ENCODE results near the gene LYZL1. TPM values are rescaled to one million over a fixed set of nuclear protein-coding genes. Genes with fewer than 3 reads are reported as not detected.
A peak's percentile ranks its signal among the peaks of the same experiment; 100 is the strongest.
"Not testable (repeated sequence)": the region's sequence is repeated elsewhere in the genome, so short reads cannot be mapped to it uniquely, and the experiment has no call there.

LYZL1 gene
- total RNA-seq: not detected
- long read RNA-seq, donor 1: 0 reads
- long read RNA-seq, donor 2: 0 reads

DNA sequence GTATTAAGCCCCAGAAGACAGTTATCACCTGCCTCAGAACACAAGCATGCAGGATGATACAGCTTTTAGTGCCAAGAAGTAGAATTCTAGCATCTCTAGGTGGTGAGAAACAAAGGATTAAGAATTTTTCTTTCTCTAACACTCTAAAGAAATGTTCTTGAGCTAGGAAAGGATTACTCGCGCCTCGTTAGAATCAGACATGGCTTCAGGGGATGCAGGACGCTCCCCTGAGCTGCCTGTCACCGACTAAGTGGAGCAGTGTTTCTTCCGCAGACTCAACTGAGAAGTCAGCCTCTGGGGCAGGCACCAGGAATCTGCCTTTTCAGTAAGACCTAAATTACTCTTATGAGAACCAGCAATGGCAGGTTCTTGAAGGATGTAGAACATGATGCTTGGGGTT lies at the start of gene LYZL1:
Gene LYZL1 (plus strand): TSS at position 165 of the 400 bp plus-strand sequence. CDS start 2,798 bp downstream, outside the sequence.
- H3K4me3 ChIP-seq; DNase-seq; ATAC-seq; intact Hi-C loops (cut with DNase I, micrococcal nuclease); H3K36me3 ChIP-seq (ENCODE audit: low read depth); H3K9me3 ChIP-seq; H3K4me1 ChIP-seq (ENCODE audit: low read depth): not testable (repeated sequence)

GRCh38 chr10:29239569-29240472 lies 49.0 kb upstream of the LYZL1 start:
- intact Hi-C loops (cut with DNase I, micrococcal nuclease): no loop called here
- DNase-seq: no peak

DNA sequence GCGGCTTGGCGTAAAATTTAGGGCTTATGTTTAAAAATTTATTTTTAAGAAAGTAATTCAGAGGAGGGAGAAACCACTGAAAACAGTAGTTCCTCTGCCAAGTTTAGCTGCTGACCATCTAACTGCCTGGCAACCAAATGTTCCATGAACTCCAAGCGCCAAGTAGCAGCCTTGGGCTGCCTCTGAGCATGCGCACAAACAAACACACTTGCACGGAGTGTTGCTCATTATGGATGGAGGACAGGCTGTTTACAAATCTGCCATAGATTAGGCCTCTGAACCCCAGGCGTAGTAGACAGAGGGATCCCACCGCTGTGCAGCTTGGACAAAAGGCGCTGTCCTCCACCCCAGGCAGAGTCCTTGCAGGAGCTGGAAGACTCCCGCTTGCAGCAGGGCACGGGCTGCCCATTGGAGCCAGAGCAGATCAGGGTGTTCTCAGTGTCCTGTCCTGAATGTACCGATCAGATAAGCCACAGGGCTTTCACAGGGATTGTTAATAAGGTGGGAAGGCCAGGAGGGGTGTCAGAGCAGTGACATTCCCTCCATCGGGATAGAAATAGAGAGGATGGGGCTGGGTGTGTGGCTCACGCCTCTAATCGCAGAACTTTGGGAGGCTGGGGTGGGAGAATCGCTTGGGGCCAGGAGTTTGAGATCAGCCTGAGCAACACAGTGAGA lies 47.7 kb upstream of the LYZL1 start:
- Histone ChIP-seq H3K4me1 (ENCODE audit: low read depth) (no peaks in the 10 kb centered on the region), H3K9me3 (no peaks in the 10 kb centered on the region), H3K36me3 (ENCODE audit: low read depth) (no peaks in the 10 kb centered on the region), H3K4me3 (no peak overlapping the region)
- DNase-seq: no peak
- no peak for ATAC-seq
- intact Hi-C loops (cut with DNase I, micrococcal nuclease): no loop called here
- TF ChIP-seq, protein P1, sequence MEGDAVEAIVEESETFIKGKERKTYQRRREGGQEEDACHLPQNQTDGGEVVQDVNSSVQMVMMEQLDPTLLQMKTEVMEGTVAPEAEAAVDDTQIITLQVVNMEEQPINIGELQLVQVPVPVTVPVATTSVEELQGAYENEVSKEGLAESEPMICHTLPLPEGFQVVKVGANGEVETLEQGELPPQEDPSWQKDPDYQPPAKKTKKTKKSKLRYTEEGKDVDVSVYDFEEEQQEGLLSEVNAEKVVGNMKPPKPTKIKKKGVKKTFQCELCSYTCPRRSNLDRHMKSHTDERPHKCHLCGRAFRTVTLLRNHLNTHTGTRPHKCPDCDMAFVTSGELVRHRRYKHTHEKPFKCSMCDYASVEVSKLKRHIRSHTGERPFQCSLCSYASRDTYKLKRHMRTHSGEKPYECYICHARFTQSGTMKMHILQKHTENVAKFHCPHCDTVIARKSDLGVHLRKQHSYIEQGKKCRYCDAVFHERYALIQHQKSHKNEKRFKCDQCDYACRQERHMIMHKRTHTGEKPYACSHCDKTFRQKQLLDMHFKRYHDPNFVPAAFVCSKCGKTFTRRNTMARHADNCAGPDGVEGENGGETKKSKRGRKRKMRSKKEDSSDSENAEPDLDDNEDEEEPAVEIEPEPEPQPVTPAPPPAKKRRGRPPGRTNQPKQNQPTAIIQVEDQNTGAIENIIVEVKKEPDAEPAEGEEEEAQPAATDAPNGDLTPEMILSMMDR (IDR thresholded peaks at IDR 0.05): no peak

More at GRCh38 chr10:29239569-29240472, 49.0 kb upstream of the LYZL1 start:
- H3K9me3 ChIP-seq: no peaks in the 10 kb centered on the region
- H3K4me1 ChIP-seq (ENCODE audit: low read depth): no peaks in the 10 kb centered on the region
- no peak overlapping the region for H3K4me3 ChIP-seq
- TF ChIP-seq, protein P1 (IDR thresholded peaks at IDR 0.05): no peak
- H3K36me3 ChIP-seq (ENCODE audit: low read depth): no peaks in the 10 kb centered on the region
- peak; percentile 37 for ATAC-seq

GRCh38 chr10:29241925-29242324 lies 46.9 kb upstream of the LYZL1 start:
- intact Hi-C loops (cut with DNase I, micrococcal nuclease): no loop called here
- TF ChIP-seq, protein P1 (IDR thresholded peaks at IDR 0.05): no peak
- DNase-seq (no peak), ATAC-seq (no peak)
- no peaks in the 10 kb centered on the region for H3K4me1 ChIP-seq (ENCODE audit: low read depth)
- H3K4me3 ChIP-seq: no peak overlapping the region
- no peaks in the 10 kb centered on the region for H3K36me3 ChIP-seq (ENCODE audit: low read depth)
- H3K9me3 ChIP-seq: no peaks in the 10 kb centered on the region

GRCh38 chr10:29243066-29243465 lies 45.8 kb upstream of the LYZL1 start:
- DNase-seq (no peak), ATAC-seq (no peak)
- Histone ChIP-seq H3K4me1 (ENCODE audit: low read depth) (no peaks in the 10 kb centered on the region), H3K9me3 (no peaks in the 10 kb centered on the region), H3K36me3 (ENCODE audit: low read depth) (no peaks in the 10 kb centered on the region), H3K4me3 (no peak overlapping the region)
- TF ChIP-seq, protein P1 (IDR thresholded peaks at IDR 0.05): no peak
- intact Hi-C loops (cut with DNase I, micrococcal nuclease): no loop called here

DNA sequence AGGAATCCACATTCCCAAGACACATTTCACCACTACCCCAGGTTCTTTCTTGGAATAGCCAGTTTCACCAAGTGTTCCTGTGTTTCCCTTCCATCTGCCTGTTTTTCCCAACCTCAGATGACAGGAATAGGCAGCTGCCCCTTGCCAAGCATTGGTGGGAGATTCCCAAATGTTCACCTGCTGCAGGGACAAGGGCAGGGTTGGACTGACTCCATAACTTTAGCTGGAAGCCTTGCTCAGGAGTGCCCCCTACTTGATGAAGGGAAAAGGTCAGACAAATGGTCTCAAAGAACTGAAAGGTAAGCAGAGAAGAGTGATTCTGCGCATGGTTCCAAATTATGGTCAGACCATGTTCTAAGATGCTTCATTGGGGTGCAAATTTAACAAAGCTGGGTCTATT lies 45.1 kb upstream of the LYZL1 start:
- TF ChIP-seq, protein P1 (IDR thresholded peaks at IDR 0.05): no peak
- H3K36me3 ChIP-seq (ENCODE audit: low read depth): no peaks in the 10 kb centered on the region
- peak in 1 of 3 donors; percentile 5 for DNase-seq
- no peaks in the 10 kb centered on the region for H3K9me3 ChIP-seq
- no peak for ATAC-seq
- H3K4me1 ChIP-seq (ENCODE audit: low read depth): no peaks in the 10 kb centered on the region
- intact Hi-C loops (cut with DNase I, micrococcal nuclease): no loop called here
- H3K4me3 ChIP-seq: no peak overlapping the region

Data from mucosa of descending colon (tissue), 3 donors.